Mesenchymal stem cell (in vitro differentiated cells and primary cell): Measurements from ENCODE around the gene MISP3.

Experiments used
- DNase-seq: peaks from one replicate; pipeline ENCODE4 v3.0.0-alpha.2; 2013
- H2AFZ ChIP-seq: one replicate; pipeline ENCODE4 v1.6.1; 2013; ENCODE audit warnings: low read depth, mild to moderate bottlenecking, control low read depth, inconsistent platforms, low read length, moderate library complexity
- H2AK5ac ChIP-seq: 2 replicates; pipeline ENCODE4 v1.6.1; 2013; ENCODE audit warnings: low read length, moderate library complexity, mild to moderate bottlenecking, inconsistent platforms; ENCODE audit not compliant: severe bottlenecking
- H2BK120ac ChIP-seq: one replicate; pipeline ENCODE4 v1.6.1; 2013; ENCODE audit warnings: low read depth, mild to moderate bottlenecking, inconsistent platforms, low read length, moderate library complexity
- H2BK12ac ChIP-seq, 2 experiments: one replicate each; pipeline ENCODE4 v1.6.1; 2013; ENCODE audit warnings: inconsistent platforms in 2 of 2, low read length in 2 of 2, mild to moderate bottlenecking in 2 of 2, moderate library complexity in 2 of 2, control low read depth in 1 of 2
- H2BK15ac ChIP-seq: one replicate; pipeline ENCODE4 v1.6.1; 2013; ENCODE audit warnings: mild to moderate bottlenecking, low read depth, inconsistent platforms; ENCODE audit not compliant: poor library complexity, severe bottlenecking
- H2BK5ac ChIP-seq: 2 replicates; pipeline ENCODE4 v1.6.1; 2013; ENCODE audit warnings: low read depth, mild to moderate bottlenecking, low read length, control low read depth, inconsistent platforms; ENCODE audit not compliant: poor library complexity, severe bottlenecking
- H3K14ac ChIP-seq, 2 experiments: one replicate each; pipeline ENCODE4 v1.6.1; 2013; ENCODE audit warnings: inconsistent platforms in 2 of 2, low read length in 2 of 2, control low read depth in 1 of 2, mild to moderate bottlenecking in 1 of 2, moderate library complexity in 1 of 2
- H3K18ac ChIP-seq, 2 experiments: one replicate each; pipeline ENCODE4 v1.6.1; 2013; ENCODE audit warnings: inconsistent platforms in 2 of 2, low read length in 2 of 2, control low read depth in 1 of 2, low read depth in 1 of 2, mild to moderate bottlenecking in 1 of 2
- H3K23ac ChIP-seq, 2 experiments: one replicate each; pipeline ENCODE4 v1.6.1; 2013; ENCODE audit warnings: inconsistent platforms in 2 of 2, low read length in 2 of 2, mild to moderate bottlenecking in 2 of 2, moderate library complexity in 2 of 2, control low read depth in 1 of 2
- H3K27ac ChIP-seq: 2 replicates; pipeline ENCODE4 v1.5.1; 2013; ENCODE audit warnings: mild to moderate bottlenecking, moderate library complexity, low read length, control low read depth, inconsistent platforms; ENCODE audit not compliant: poor library complexity, severe bottlenecking
- H3K27me3 ChIP-seq, 2 experiments: 2 replicates each; pipeline versions ENCODE4 v1.6.1 to v1.7.0; 2013; ENCODE audit warnings: low read length in 2 of 2, mild to moderate bottlenecking in 2 of 2, moderate library complexity in 2 of 2, control low read depth in 1 of 2, inconsistent platforms in 1 of 2; ENCODE audit not compliant: control insufficient read depth in 1 of 2, insufficient read depth in 1 of 2
- H3K36me3 ChIP-seq, 2 experiments: 2 replicates each; pipeline versions ENCODE4 v1.6.1 to v1.7.0; 2013; ENCODE audit warnings: low read length in 2 of 2, control low read depth in 1 of 2, inconsistent platforms in 1 of 2, low read depth in 1 of 2, mild to moderate bottlenecking in 1 of 2; ENCODE audit not compliant: insufficient read depth in 2 of 2, control insufficient read depth in 1 of 2
- H3K4ac ChIP-seq, 2 experiments: one replicate each; pipeline ENCODE4 v1.6.1; 2013; ENCODE audit warnings: inconsistent platforms in 2 of 2, low read length in 2 of 2, mild to moderate bottlenecking in 2 of 2, moderate library complexity in 2 of 2, control low read depth in 1 of 2, low read depth in 1 of 2
- H3K4me1 ChIP-seq: 2 replicates; pipeline ENCODE4 v1.6.1; 2013; ENCODE audit warnings: low read depth, low read length, control low read depth; ENCODE audit not compliant: control insufficient read depth, insufficient read depth
- H3K4me2 ChIP-seq: 2 replicates; pipeline ENCODE4 v1.6.1; 2013; ENCODE audit warnings: low read length, mild to moderate bottlenecking, inconsistent platforms; ENCODE audit not compliant: poor library complexity, severe bottlenecking
- H3K4me3 ChIP-seq, 2 experiments: 2 replicates each; pipeline versions ENCODE4 v1.5.1 to v1.7.0; 2013; ENCODE audit warnings: low read length in 2 of 2, mild to moderate bottlenecking in 2 of 2, control low read depth in 1 of 2, low read depth in 1 of 2; ENCODE audit not compliant: insufficient read depth in 1 of 2
- H3K79me1 ChIP-seq: replicated peaks from 2 replicates; pipeline ENCODE4 v1.6.1; 2013; ENCODE audit warnings: mild to moderate bottlenecking, control low read depth, low read length, inconsistent platforms; ENCODE audit not compliant: poor library complexity, severe bottlenecking
- H3K9ac ChIP-seq: 2 replicates; pipeline ENCODE4 v1.7.0; 2013; ENCODE audit warnings: mild to moderate bottlenecking, low read length, moderate library complexity
- H3K9me3 ChIP-seq: 2 replicates; pipeline ENCODE4 v1.7.0; 2013; ENCODE audit warnings: mild to moderate bottlenecking, low read length; ENCODE audit not compliant: control insufficient read depth
- H4K8ac ChIP-seq: one replicate; pipeline ENCODE4 v1.6.1; 2013; ENCODE audit warnings: inconsistent platforms, mild to moderate bottlenecking, low read length, moderate library complexity
- H4K91ac ChIP-seq: one replicate; pipeline ENCODE4 v1.6.1; 2013; ENCODE audit warnings: mild to moderate bottlenecking, low read length, inconsistent platforms
- WGBS: methylation state at CpG from one replicate; pipeline ENCODE4 v1.1.7; 2013; ENCODE audit warnings: mixed read lengths; 5-methylcytosine and 5-hydroxymethylcytosine counted together

Gene MISP3

DNA sequence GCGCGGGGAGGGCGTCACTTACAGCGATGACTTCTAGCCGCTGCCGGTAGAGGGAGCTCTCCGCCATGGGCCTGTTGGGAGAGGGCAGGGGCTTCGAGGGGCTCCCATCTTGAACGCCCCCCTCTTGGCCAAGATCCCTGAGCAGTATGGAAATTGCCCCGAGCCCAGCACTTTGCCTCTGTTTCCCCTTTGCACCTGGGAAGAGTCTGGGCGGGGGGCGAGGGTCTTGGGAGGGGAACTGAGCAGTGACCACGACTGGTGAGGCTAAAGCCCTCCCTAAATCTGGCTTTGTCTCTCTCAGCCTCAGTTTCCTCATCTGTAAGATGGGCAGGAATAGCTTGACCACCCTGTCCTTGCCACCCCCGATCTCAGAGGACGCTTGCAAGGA is 13.5 kb upstream of the MISP3 start:
- no peak overlapping the region for H3K4me3 ChIP-seq
- H3K36me3 ChIP-seq, result no peaks in the 10 kb centered on the region
- no peak overlapping the region for H2AFZ ChIP-seq
- H2BK120ac ChIP-seq, result no peak overlapping the region
- H4K91ac ChIP-seq, result no peak overlapping the region
- H3K4me2 ChIP-seq, result no peak overlapping the region
- H3K14ac ChIP-seq, result no peak overlapping the region
- no peaks in the 10 kb centered on the region for H3K9me3 ChIP-seq
- 33% methylated on average over 13 of the region's 15 CpGs for WGBS
- H2BK5ac ChIP-seq, result no peak overlapping the region
- no peak overlapping the region for H3K18ac ChIP-seq
- H3K27me3 ChIP-seq, result peaks cover 34 to 59% of the 10 kb centered on the region in 2 experiments
- no peak overlapping the region for H3K23ac ChIP-seq
- peaks cover 21% of the 10 kb centered on the region for H3K4me1 ChIP-seq
- no peak overlapping the region for H2BK12ac ChIP-seq
- H2BK15ac ChIP-seq, result no peak overlapping the region
- H2AK5ac ChIP-seq, result no peak overlapping the region
- no peak overlapping the region for H3K9ac ChIP-seq
- H3K4ac ChIP-seq, result no peak overlapping the region
- no peak for DNase-seq
- H4K8ac ChIP-seq, result no peak overlapping the region
- H3K79me1 ChIP-seq, result no peaks in the 10 kb centered on the region
- H3K27ac ChIP-seq, result no peak overlapping the region

DNA sequence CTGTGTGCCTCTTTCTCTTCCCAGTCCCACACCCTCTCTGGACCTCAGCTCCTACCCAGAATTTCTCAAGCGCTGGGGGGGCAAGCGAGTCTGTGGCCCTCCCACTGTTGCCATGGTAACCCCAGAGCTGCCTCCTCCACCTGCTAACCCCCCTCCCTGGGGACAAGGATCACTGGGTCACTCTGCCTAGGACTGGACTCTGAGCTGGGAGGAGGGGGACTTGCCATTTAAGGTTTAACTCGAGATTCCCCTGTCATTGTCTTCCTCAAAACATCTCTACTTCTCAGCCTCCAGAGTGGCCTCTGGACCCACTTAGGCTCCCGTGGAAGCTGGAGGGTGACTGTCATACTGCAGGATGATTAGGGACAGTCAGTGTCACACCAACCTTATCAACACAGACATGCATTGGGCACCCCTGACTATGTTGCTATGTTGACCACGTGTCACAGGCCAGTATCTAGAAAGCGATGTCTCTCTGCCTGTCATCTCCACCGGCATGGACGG is 12.9 kb upstream of the MISP3 start:
- no peak overlapping the region for H2BK15ac ChIP-seq
- no peak overlapping the region for H3K23ac ChIP-seq
- H3K9ac ChIP-seq, result no peak overlapping the region
- H4K8ac ChIP-seq, result no peak overlapping the region
- H3K27ac ChIP-seq, result no peak overlapping the region
- H2AK5ac ChIP-seq, result no peak overlapping the region
- H3K4me1 ChIP-seq, result peaks cover 21% of the 10 kb centered on the region
- no peaks in the 10 kb centered on the region for H3K36me3 ChIP-seq
- peaks cover 31 to 59% of the 10 kb centered on the region in 2 experiments for H3K27me3 ChIP-seq
- H3K18ac ChIP-seq, result no peak overlapping the region
- no peak overlapping the region for H3K4me2 ChIP-seq
- H2BK5ac ChIP-seq, result no peak overlapping the region
- no peak overlapping the region for H3K4me3 ChIP-seq
- no peaks in the 10 kb centered on the region for H3K9me3 ChIP-seq
- 76% methylated on average over 5 of the region's 8 CpGs for WGBS
- DNase-seq, result no peak
- no peak overlapping the region for H3K4ac ChIP-seq
- H2AFZ ChIP-seq, result no peak overlapping the region
- H2BK120ac ChIP-seq, result no peak overlapping the region
- H3K79me1 ChIP-seq, result no peaks in the 10 kb centered on the region
- no peak overlapping the region for H4K91ac ChIP-seq
- H3K14ac ChIP-seq, result no peak overlapping the region
- no peak overlapping the region for H2BK12ac ChIP-seq

DNA sequence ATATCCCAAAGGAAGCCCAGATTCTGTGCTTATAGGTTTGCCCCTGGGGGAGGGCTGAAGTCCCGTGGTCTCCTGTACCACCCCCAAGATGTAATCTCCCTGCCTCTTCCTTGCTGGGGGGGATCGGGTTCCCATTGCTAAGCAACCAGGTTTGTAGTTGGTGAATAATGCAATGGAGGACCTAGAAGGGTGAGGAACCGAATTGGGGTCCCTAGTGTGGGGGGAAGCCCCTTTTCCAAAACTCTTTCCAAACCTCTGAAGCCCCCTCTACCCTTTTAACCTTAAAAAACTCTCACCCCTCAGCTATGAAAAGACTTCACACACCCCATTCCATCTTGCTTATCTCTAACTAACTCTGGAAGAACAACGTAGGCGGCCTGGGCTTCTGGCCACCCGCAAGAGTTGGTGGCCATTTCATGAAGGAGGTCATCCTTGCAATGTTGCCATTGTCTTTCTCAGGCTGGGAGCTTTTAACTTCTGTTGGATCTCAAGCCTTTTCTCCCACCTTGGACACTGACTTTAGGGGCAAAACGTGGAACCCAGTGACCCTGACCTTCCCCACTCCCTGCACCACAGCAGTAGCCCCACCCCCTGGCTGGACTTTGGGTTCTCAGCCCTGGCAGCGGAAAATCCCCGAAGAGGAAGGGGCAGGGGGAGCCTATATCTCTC is 11.4 kb upstream of the MISP3 start:
- H3K18ac ChIP-seq, result no peak overlapping the region

DNA sequence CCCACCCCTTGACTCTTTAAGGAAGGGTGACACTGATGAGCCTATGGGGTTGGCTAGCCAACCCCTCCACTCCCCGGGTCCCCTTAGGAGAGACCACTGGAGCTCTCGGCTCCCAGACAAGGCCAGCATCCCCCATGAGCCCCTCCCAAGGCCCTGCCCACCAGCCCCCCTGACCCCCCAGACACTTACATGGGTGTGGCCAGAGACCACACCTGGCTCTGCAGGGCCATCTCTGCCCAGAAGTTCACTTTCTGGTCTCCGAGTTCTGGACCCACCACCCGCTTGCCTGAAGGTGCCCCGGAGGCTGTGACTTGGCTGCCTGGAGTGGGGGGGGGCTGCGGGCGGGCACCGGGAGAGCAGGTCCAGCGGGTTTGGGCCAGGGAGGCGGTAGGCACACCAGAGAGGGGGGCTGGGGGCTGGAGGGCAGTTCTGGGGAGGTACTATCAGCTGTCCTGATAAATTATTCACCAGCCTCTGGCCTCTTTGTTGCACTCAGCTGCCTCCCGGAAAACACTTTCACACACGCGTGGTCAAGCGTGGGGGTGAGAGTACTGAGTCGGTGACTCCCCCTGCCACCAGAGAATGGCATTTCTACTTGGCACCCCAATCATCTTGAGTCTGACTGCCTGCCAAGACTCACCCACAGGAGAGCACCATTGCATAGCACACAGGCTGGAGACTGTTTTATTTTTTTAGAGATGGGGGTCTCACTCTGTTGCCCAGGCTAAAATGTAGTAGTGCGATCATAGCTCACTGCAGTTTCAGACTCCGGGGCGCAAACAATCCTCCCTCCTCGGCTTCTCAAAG is 10.6 kb upstream of the MISP3 start, which contains the start of gene PALM3:
Gene PALM3 (minus strand): TSS at position 326 of the 807 bp plus-strand sequence. CDS start 96 bp downstream, at position 230.
- H3K9ac ChIP-seq, result no peak within 1 kb of the TSS
- H3K36me3 ChIP-seq, result no peaks in the 10 kb centered on the region
- peaks cover 30 to 47% of the 10 kb centered on the region in 2 experiments for H3K27me3 ChIP-seq
- no peak within 1 kb of the TSS for H4K91ac ChIP-seq
- H4K8ac ChIP-seq, result no peak within 1 kb of the TSS
- no peak within 1 kb of the TSS for H3K4me3 ChIP-seq
- 76% methylated on average over 19 of the region's 19 CpGs for WGBS
- no peaks in the 10 kb centered on the region for H3K79me1 ChIP-seq
- no peak within 1 kb of the TSS for H3K4me2 ChIP-seq
- no peak within 1 kb of the TSS for H2BK120ac ChIP-seq
- H3K4me1 ChIP-seq, result peaks cover 21% of the 10 kb centered on the region
- no peak within 1 kb of the TSS for H2AK5ac ChIP-seq
- no peak within 1 kb of the TSS for H3K23ac ChIP-seq
- no peak for DNase-seq
- no peak within 1 kb of the TSS for H3K4ac ChIP-seq
- no peak within 1 kb of the TSS for H2BK5ac ChIP-seq
- no peaks in the 10 kb centered on the region for H3K9me3 ChIP-seq
- no peak within 1 kb of the TSS for H2AFZ ChIP-seq
- H3K27ac ChIP-seq, result no peak within 1 kb of the TSS
- H2BK12ac ChIP-seq, result no peak within 1 kb of the TSS
- no peak within 1 kb of the TSS for H3K14ac ChIP-seq
- no peak within 1 kb of the TSS for H2BK15ac ChIP-seq
- H3K18ac ChIP-seq, result no peak within 1 kb of the TSS

More for the DNA sequence above, 11.4 kb upstream of the MISP3 start:
- H3K4me1 ChIP-seq, result peaks cover 21% of the 10 kb centered on the region
- H3K79me1 ChIP-seq, result no peaks in the 10 kb centered on the region
- H3K36me3 ChIP-seq, result no peaks in the 10 kb centered on the region
- peaks cover 30 to 53% of the 10 kb centered on the region in 2 experiments for H3K27me3 ChIP-seq
- H2AFZ ChIP-seq, result no peak overlapping the region
- no peaks in the 10 kb centered on the region for H3K9me3 ChIP-seq
- H3K4me2 ChIP-seq, result no peak overlapping the region
- H2BK12ac ChIP-seq, result no peak overlapping the region
- no peak overlapping the region for H2BK120ac ChIP-seq
- no peak overlapping the region for H4K8ac ChIP-seq
- no peak overlapping the region for H2AK5ac ChIP-seq
- no peak overlapping the region for H2BK15ac ChIP-seq
- no peak overlapping the region for H4K91ac ChIP-seq
- H3K4ac ChIP-seq, result no peak overlapping the region
- no peak overlapping the region for H2BK5ac ChIP-seq
- H3K9ac ChIP-seq, result no peak overlapping the region
- no peak overlapping the region for H3K27ac ChIP-seq
- DNase-seq, result no peak
- H3K4me3 ChIP-seq, result no peak overlapping the region
- H3K14ac ChIP-seq, result no peak overlapping the region
- no peak overlapping the region for H3K23ac ChIP-seq
- 81% methylated on average over 5 of the region's 9 CpGs for WGBS
